Vein endothelial cell (primary cell): ENCODE measurements around the gene GGACT. TPM values are rescaled to one million over a fixed set of nuclear protein-coding genes. Genes with fewer than 3 reads are reported as not detected.

ENCODE experiments used
- total RNA-seq: library from RNA; depleted of rRNA; stranded (reverse); fragments of >200 nt; gene quantifications from 2 replicates; pipeline ENCODE4 v1.2.3, GENCODE V29; 2012

The GGACT gene
- total RNA-seq: 7.0 and 8.8 TPM in 2 replicates

DNA sequence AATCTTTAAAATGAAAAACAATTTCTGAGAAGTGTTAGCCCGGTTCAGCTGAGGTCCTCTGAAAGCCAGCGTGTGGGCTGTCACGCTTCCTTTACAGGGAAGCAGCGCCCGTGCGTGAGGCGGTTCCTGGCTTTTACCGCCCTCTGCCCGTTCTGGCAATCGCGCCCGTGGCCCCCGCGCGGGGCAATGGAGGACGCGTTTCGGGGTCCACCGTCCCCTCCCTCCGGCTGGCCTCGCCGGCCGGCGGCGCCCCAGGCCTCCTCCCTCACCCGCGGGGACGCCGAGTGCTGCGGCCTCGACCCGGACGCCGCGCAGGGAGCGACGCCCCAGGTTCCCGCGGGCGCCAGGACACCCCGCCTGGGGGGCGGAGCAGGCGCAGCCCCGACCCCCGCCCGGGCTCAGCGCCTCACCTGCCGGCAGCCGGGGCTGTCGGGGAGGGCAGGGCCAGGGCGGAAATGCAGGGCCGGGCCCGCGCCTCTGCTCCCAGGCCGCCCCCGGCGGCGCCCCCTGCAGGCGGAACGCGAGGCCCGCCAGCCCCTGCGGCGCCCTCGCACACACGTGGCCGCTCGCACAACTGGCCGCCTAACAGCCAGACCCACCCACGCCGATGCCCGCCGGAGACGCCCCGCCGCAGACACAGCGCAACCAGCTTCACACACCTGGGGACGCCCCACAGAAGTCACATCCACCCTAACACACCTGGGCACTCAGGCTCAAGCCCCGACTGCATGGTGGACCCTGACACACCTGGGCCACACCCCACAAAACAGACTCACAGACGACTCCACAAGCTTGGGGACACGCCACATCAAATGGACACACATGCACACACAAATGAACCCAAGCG is at the start of gene GGACT:
TSS of gene GGACT (minus strand) at position 459 of the 847 bp plus-strand sequence. CDS start 56,198 bp downstream, outside the sequence.

Other genes starting within 250 kb of the GGACT start
- gene TMTC4, start 86.0 kb upstream of the GGACT start, total RNA-seq: 34.0 and 37.9 TPM in 2 replicates